ENCODE measurements around the gene TMEM50B.
"Not testable (repeated sequence)": the region's sequence is repeated elsewhere in the genome, so short reads cannot be mapped to it uniquely, and the experiment has no call there.

The TMEM50B gene

GRCh38 chr21:33477066-33477465 is 2.7 kb downstream of the TMEM50B start:
- no peak for DNase-seq

GRCh38 chr21:33473344-33473743 is 6.4 kb downstream of the TMEM50B start:
- no peak for DNase-seq

GRCh38 chr21:33470701-33471100 is 9.1 kb downstream of the TMEM50B start:
- no peak for DNase-seq

- DNase-seq = not testable (repeated sequence)
Measured at GRCh38 chr21:33469183-33469582, 10.6 kb downstream of the TMEM50B start.

GRCh38 chr21:33461538-33462250 is 18.1 kb downstream of the TMEM50B start:
- DNase-seq = no peak

GRCh38 chr21:33458861-33459260 is 20.9 kb downstream of the TMEM50B start:
- DNase-seq = no peak

- no peak for DNase-seq
Measured at GRCh38 chr21:33455686-33456446, 23.9 kb downstream of the TMEM50B start.

GRCh38 chr21:33452362-33452761 is 27.4 kb downstream of the TMEM50B start:
- no peak for DNase-seq

- no peak for DNase-seq
Measured at GRCh38 chr21:33451634-33452071, 28.1 kb downstream of the TMEM50B start.

GRCh38 chr21:33449616-33450015 is 30.2 kb downstream of the TMEM50B start:
- no peak for DNase-seq

- DNase-seq = not testable (repeated sequence)
Measured at GRCh38 chr21:33446620-33447019, 33.2 kb downstream of the TMEM50B start.

- no peak for DNase-seq
Measured at GRCh38 chr21:33444499-33444898, 35.3 kb downstream of the TMEM50B start.

- DNase-seq = no peak
Measured at GRCh38 chr21:33443194-33443593, 36.6 kb downstream of the TMEM50B start.

GRCh38 chr21:33441489-33442477 is 38.0 kb downstream of the TMEM50B start:
- DNase-seq = peak in 1 of 2 donors; percentile 62

GRCh38 chr21:33437140-33437539 is 42.6 kb downstream of the TMEM50B start:
- no peak for DNase-seq

- DNase-seq = peak; percentile 29 to 33
Measured at GRCh38 chr21:33434770-33435360, 44.9 kb downstream of the TMEM50B start.

- DNase-seq = peak; percentile 8 to 49
Measured at GRCh38 chr21:33433425-33434114, 46.2 kb downstream of the TMEM50B start.

- DNase-seq = no peak
Measured at GRCh38 chr21:33433001-33433400, 46.8 kb downstream of the TMEM50B start.

GRCh38 chr21:33432496-33432895 is 47.3 kb downstream of the TMEM50B start:
- no peak for DNase-seq

GRCh38 chr21:33430858-33431257 is 48.9 kb downstream of the TMEM50B start:
- DNase-seq = no peak

- DNase-seq = no peak
Measured at GRCh38 chr21:33428669-33429068, 51.1 kb downstream of the TMEM50B start.

GRCh38 chr21:33427051-33427450 is 52.7 kb downstream of the TMEM50B start:
- DNase-seq = no peak

All from CD4-positive, alpha-beta T cell treated with Interleukin-4 for 1 hour (primary cell).